Mesodermal cell (in vitro differentiated cells): ENCODE results near the gene DNAH1.

Source experiments
- H3K27ac ChIP-seq: 2 replicates; pipeline ENCODE4 v1.7.0; 2013; ENCODE audit warnings: mild to moderate bottlenecking, low read depth, low read length, moderate library complexity; ENCODE audit not compliant: severe bottlenecking
- H3K36me3 ChIP-seq: 2 replicates; pipeline ENCODE4 v1.7.1; 2013; ENCODE audit warnings: mild to moderate bottlenecking, low read length, moderate library complexity; ENCODE audit not compliant: control insufficient read depth, insufficient read depth
- H3K4me1 ChIP-seq: one replicate; pipeline ENCODE4 v1.7.1; 2013; ENCODE audit warnings: mild to moderate bottlenecking, low read length; ENCODE audit not compliant: insufficient read depth, control insufficient read depth, poor library complexity, severe bottlenecking
- H3K4me3 ChIP-seq: 2 replicates; pipeline ENCODE4 v1.7.0; 2013; ENCODE audit warnings: low read length, control low read depth, mild to moderate bottlenecking; ENCODE audit not compliant: insufficient read depth, poor library complexity, severe bottlenecking; ENCODE audit errors: extremely low read depth
- H3K9me3 ChIP-seq: 2 replicates; pipeline ENCODE4 v1.7.1; 2013; ENCODE audit warnings: mild to moderate bottlenecking, low read length, moderate library complexity; ENCODE audit not compliant: control insufficient read depth
- WGBS, 2 experiments: methylation state at CpG; one replicate each; pipeline ENCODE4 v1.1.5; 2013; ENCODE audit warnings: missing lambda C conversion rate in 2 of 2; ENCODE audit not compliant: insufficient coverage in 2 of 2; 5-methylcytosine and 5-hydroxymethylcytosine counted together

The DNAH1 gene

GRCh38 chr3:52299879-52300611 is 16.1 kb upstream of the DNAH1 start:
- Histone ChIP-seq H3K4me3 (no peak overlapping the region), H3K9me3 (no peaks in the 10 kb centered on the region), H3K4me1 (peaks cover 29% of the 10 kb centered on the region), H3K27ac (peak overlapping the region; percentile 57), H3K36me3 (no peaks in the 10 kb centered on the region)
- 7 to 10% methylated on average over 2 to 6 of the region's 14 CpGs for WGBS, 2 experiments

- Histone ChIP-seq H3K27ac (no peak overlapping the region), H3K4me1 (peaks cover 29% of the 10 kb centered on the region)
- 68 to 87% methylated on average over 7 to 8 of the region's 12 CpGs for WGBS, 2 experiments
These were observed 13.5 kb upstream of the DNAH1 start for GRCh38 chr3:52302426-52303145.

GRCh38 chr3:52303811-52304210 is 12.3 kb upstream of the DNAH1 start:
- WGBS, 2 experiments: 90 to 100% methylated on average over 2 of the region's 2 CpGs

More at GRCh38 chr3:52302426-52303145, 13.5 kb upstream of the DNAH1 start:
- Histone ChIP-seq H3K4me3 (no peak overlapping the region), H3K36me3 (no peaks in the 10 kb centered on the region), H3K9me3 (no peaks in the 10 kb centered on the region)

GRCh38 chr3:52305926-52306325 is 10.2 kb upstream of the DNAH1 start:
- no peaks in the 10 kb centered on the region for H3K9me3 ChIP-seq
- no peak overlapping the region for H3K27ac ChIP-seq
- peaks cover 4% of the 10 kb centered on the region for H3K4me1 ChIP-seq
- no peaks in the 10 kb centered on the region for H3K36me3 ChIP-seq
- no peak overlapping the region for H3K4me3 ChIP-seq
- WGBS, 2 experiments: 94 to 98% methylated on average over 5 of the region's 5 CpGs

More at GRCh38 chr3:52303811-52304210, 12.3 kb upstream of the DNAH1 start:
- Histone ChIP-seq H3K27ac (no peak overlapping the region), H3K4me3 (no peak overlapping the region), H3K4me1 (peaks cover 20% of the 10 kb centered on the region), H3K9me3 (no peaks in the 10 kb centered on the region), H3K36me3 (no peaks in the 10 kb centered on the region)

- no peaks in the 10 kb centered on the region for H3K9me3 ChIP-seq
- WGBS, 2 experiments: 68 to 88% methylated on average over 3 to 4 of the region's 4 CpGs
- H3K36me3 ChIP-seq: no peaks in the 10 kb centered on the region
- no peak overlapping the region for H3K4me3 ChIP-seq
- peaks cover 4% of the 10 kb centered on the region for H3K4me1 ChIP-seq
- no peak overlapping the region for H3K27ac ChIP-seq
These were observed 9.1 kb upstream of the DNAH1 start for GRCh38 chr3:52306978-52307377.

DNA sequence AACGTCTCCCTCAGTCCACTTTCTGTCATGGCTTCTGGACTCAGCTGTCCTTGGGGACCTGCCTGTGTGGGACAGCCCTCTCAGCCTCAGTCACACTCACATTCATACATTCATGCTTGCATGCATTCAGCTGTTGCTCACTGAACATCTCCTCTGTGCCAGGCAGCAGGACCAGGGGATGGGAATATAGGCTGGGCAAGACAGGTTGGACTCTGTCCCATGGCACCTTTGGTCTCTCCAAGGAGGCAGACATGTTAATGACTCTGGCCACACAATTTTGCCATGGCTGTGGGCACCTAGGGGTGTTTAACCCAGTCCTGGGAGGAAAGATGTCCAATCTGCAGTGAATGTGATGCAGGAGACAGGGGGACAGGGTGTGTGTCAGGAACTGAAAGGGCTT is 7.8 kb upstream of the DNAH1 start:
- Histone ChIP-seq H3K36me3 (no peaks in the 10 kb centered on the region), H3K4me3 (no peak overlapping the region), H3K4me1 (peaks cover 4% of the 10 kb centered on the region), H3K27ac (no peak overlapping the region), H3K9me3 (no peaks in the 10 kb centered on the region)
- WGBS, 2 experiments: 60 to 87% methylated on average over 1 of the region's 1 CpG

GRCh38 chr3:52310861-52311575 is 5.1 kb upstream of the DNAH1 start:
- peaks cover 14% of the 10 kb centered on the region for H3K4me1 ChIP-seq
- H3K36me3 ChIP-seq: no peaks in the 10 kb centered on the region
- peak overlapping the region; percentile 0 for H3K27ac ChIP-seq
- WGBS, 2 experiments: 84 to 95% methylated on average over 7 of the region's 9 CpGs
- H3K4me3 ChIP-seq: no peak overlapping the region
- no peaks in the 10 kb centered on the region for H3K9me3 ChIP-seq

DNA sequence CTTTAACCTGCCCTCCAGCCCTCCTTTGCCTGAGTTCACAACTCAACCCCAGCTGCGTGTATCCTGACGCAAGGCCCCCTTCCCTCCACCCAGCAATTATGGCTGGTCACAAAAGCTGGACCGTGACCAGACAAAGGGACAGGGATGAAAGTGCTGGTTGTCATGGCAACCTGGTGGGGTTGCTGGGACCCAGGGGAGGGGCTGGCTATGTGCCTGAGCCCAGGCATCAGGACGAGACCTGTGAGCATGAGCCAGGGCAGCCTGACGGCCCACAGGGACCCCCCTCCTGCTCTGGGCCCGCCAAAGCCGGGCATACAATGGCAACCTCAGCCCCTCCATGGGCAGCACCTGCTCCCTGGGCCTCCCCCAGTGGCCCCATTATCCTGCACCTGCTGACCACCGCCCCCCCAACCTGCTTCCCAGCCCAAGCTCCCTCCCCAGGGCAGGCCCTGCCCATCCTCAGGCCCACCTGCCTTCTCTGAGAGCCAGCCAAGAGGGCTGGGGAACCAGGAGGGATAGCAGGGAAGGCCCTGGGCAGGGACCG is 4.5 kb upstream of the DNAH1 start:
- 66 to 78% methylated on average over 6 to 8 of the region's 9 CpGs for WGBS, 2 experiments
- H3K27ac ChIP-seq: no peak overlapping the region
- H3K9me3 ChIP-seq: no peaks in the 10 kb centered on the region
- H3K4me1 ChIP-seq: peaks cover 14% of the 10 kb centered on the region
- no peaks in the 10 kb centered on the region for H3K36me3 ChIP-seq
- no peak overlapping the region for H3K4me3 ChIP-seq

- no peak overlapping the region for H3K4me3 ChIP-seq
- H3K36me3 ChIP-seq: no peaks in the 10 kb centered on the region
- H3K9me3 ChIP-seq: no peaks in the 10 kb centered on the region
- H3K27ac ChIP-seq: peak overlapping the region; percentile 66
- 100% methylated on average over 1 of the region's 2 CpGs for WGBS, 2 experiments
- peaks cover 13% of the 10 kb centered on the region for H3K4me1 ChIP-seq
These were observed 2.8 kb upstream of the DNAH1 start for GRCh38 chr3:52313188-52313773.

DNA sequence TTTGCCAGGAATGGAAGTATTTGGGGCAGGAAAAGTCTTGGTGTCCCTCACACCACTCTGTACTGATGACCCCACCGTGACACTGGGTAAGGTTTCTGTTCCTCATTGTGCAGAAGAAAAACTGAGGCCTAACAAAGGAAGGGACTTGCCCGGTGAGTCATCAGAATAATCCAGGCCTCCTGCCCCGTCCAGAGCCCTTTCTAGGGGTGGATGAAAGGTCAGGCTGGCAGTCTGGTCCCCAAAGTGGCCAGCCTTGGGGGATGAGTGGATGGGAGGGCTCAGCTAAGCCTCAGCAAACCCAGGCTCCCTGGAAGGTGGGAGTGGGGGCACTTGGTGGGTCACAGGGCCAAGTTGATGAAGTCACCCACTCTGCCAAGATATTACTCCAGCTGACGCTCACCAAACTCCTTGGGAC is 2.3 kb upstream of the DNAH1 start:
- H3K4me1 ChIP-seq: peaks cover 13% of the 10 kb centered on the region
- WGBS, 2 experiments: 43 to 60% methylated on average over 1 to 2 of the region's 4 CpGs
- H3K4me3 ChIP-seq: no peak overlapping the region
- H3K36me3 ChIP-seq: no peaks in the 10 kb centered on the region
- H3K27ac ChIP-seq: peak overlapping the region; percentile 66
- H3K9me3 ChIP-seq: no peaks in the 10 kb centered on the region
